Ishikawa (cell line): Measurements from ENCODE around the gene NMRAL1.
A peak's percentile ranks its signal among the peaks of the same experiment; 100 is the strongest.

ENCODE experiments used
- CEBPB ChIP-seq: IDR thresholded peaks from 2 replicates; pipeline ENCODE4 v1.6.1; 2012
- CREB1 ChIP-seq: IDR thresholded peaks from 2 replicates; pipeline ENCODE4 v1.6.1; 2012; ENCODE audit warnings: low read depth
- EGR1 ChIP-seq: IDR thresholded peaks from 2 replicates; pipeline ENCODE4 v1.6.1; 2012
- EP300 ChIP-seq: IDR thresholded peaks from 2 replicates; pipeline ENCODE4 v1.6.1; 2012; ENCODE audit warnings: borderline replicate concordance
- FOXM1 ChIP-seq: IDR thresholded peaks from 2 replicates; pipeline ENCODE4 v1.6.1; 2012; ENCODE audit warnings: low read depth, borderline replicate concordance
- NFIC ChIP-seq: IDR thresholded peaks from 2 replicates; pipeline ENCODE4 v1.6.1; 2012
- RAD21 ChIP-seq: IDR thresholded peaks from 2 replicates; pipeline ENCODE4 v1.6.1; 2012; ENCODE audit warnings: low read depth
- TAF1 ChIP-seq: IDR thresholded peaks from 2 replicates; pipeline ENCODE4 v1.6.1; 2012; ENCODE audit warnings: low read depth, mild to moderate bottlenecking
- TCF12 ChIP-seq: IDR thresholded peaks from 2 replicates; pipeline ENCODE4 v1.6.1; 2012; ENCODE audit warnings: low read depth
- TEAD4 ChIP-seq: IDR thresholded peaks from 2 replicates; pipeline ENCODE4 v1.6.1; 2012
- YY1 ChIP-seq: IDR thresholded peaks from 2 replicates; pipeline ENCODE4 v1.6.1; 2012; ENCODE audit warnings: low read depth
- ZBTB7A ChIP-seq: IDR thresholded peaks from 2 replicates; pipeline ENCODE4 v1.6.1; 2012; ENCODE audit warnings: low read depth
- TF ChIP-seq, protein P1 (sequence below): IDR thresholded peaks from 2 replicates; pipeline ENCODE4 v1.6.1; 2012
- TF ChIP-seq, protein P2 (sequence below): IDR thresholded peaks from 2 replicates; pipeline ENCODE4 v1.6.1; 2012; ENCODE audit warnings: low read depth, mild to moderate bottlenecking
- TF ChIP-seq, protein P3 (sequence below): IDR thresholded peaks from 2 replicates; pipeline ENCODE4 v1.6.1; 2012

The NMRAL1 gene

DNA sequence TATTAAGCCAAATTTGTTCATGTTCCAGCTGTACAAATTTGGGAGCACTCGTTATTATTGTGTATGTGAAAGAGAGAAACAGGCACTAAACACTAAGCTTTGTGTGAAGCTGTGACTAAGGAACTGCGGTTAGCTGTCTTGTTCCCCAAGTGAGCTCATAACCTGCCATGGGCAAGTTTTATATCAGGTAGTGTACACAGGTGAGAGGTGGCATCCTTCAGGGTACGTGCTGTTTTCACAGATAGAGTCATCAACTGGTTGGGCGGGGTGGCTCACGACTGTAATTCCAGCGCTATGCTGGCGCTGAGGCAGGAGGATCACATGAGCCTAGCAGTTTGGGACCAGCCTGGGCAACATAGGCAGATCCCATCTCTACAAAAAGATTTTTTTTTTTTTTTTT lies 45.9 kb downstream of the NMRAL1 start:
- TF ChIP-seq YY1 (no peak), ZBTB7A (no peak), TCF12 (no peak)
- TF ChIP-seq, protein P1, sequence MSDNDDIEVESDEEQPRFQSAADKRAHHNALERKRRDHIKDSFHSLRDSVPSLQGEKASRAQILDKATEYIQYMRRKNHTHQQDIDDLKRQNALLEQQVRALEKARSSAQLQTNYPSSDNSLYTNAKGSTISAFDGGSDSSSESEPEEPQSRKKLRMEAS: no peak
- TF ChIP-seq, protein P2, sequence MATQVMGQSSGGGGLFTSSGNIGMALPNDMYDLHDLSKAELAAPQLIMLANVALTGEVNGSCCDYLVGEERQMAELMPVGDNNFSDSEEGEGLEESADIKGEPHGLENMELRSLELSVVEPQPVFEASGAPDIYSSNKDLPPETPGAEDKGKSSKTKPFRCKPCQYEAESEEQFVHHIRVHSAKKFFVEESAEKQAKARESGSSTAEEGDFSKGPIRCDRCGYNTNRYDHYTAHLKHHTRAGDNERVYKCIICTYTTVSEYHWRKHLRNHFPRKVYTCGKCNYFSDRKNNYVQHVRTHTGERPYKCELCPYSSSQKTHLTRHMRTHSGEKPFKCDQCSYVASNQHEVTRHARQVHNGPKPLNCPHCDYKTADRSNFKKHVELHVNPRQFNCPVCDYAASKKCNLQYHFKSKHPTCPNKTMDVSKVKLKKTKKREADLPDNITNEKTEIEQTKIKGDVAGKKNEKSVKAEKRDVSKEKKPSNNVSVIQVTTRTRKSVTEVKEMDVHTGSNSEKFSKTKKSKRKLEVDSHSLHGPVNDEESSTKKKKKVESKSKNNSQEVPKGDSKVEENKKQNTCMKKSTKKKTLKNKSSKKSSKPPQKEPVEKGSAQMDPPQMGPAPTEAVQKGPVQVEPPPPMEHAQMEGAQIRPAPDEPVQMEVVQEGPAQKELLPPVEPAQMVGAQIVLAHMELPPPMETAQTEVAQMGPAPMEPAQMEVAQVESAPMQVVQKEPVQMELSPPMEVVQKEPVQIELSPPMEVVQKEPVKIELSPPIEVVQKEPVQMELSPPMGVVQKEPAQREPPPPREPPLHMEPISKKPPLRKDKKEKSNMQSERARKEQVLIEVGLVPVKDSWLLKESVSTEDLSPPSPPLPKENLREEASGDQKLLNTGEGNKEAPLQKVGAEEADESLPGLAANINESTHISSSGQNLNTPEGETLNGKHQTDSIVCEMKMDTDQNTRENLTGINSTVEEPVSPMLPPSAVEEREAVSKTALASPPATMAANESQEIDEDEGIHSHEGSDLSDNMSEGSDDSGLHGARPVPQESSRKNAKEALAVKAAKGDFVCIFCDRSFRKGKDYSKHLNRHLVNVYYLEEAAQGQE: no peak
- TF ChIP-seq, protein P3, sequence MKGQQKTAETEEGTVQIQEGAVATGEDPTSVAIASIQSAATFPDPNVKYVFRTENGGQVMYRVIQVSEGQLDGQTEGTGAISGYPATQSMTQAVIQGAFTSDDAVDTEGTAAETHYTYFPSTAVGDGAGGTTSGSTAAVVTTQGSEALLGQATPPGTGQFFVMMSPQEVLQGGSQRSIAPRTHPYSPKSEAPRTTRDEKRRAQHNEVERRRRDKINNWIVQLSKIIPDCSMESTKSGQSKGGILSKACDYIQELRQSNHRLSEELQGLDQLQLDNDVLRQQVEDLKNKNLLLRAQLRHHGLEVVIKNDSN: no peak

DNA sequence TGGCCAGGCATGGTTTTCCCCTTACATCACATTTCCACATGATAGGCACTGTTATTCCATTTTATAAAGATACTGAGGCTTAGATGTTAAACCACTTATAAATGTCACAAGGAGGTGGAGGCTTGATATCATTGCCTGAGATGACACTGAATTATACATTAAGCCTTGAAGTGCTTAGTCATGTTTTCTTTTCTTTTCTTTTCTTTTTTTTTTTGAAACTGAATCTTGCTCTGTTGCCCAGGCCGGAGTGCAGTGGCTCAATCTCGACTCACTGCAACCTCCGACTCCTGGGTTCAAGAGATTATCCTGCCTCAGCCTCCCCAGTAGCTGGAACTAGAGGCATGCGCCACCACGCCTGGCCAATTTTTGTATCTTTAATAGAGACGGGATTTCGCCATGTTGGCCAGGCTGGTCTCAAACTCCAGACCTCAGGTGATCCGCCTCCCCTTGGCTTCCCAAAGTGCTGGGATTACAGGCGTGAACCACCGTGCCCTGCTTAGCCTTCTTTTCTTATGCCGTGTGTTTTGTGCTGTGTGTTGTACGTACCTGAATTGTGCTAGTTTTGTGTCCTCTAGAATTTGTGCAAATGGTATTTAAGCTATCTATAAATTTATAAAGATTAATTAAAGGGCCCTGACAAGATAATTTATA lies 47.6 kb downstream of the NMRAL1 start:
- TF ChIP-seq FOXM1: no peak
- no peak for TF ChIP-seq EP300
- TF ChIP-seq CREB1: no peak
- TF ChIP-seq CEBPB: no peak
- no peak for TF ChIP-seq TAF1
- no peak for TF ChIP-seq RAD21
- TF ChIP-seq TEAD4: no peak

DNA sequence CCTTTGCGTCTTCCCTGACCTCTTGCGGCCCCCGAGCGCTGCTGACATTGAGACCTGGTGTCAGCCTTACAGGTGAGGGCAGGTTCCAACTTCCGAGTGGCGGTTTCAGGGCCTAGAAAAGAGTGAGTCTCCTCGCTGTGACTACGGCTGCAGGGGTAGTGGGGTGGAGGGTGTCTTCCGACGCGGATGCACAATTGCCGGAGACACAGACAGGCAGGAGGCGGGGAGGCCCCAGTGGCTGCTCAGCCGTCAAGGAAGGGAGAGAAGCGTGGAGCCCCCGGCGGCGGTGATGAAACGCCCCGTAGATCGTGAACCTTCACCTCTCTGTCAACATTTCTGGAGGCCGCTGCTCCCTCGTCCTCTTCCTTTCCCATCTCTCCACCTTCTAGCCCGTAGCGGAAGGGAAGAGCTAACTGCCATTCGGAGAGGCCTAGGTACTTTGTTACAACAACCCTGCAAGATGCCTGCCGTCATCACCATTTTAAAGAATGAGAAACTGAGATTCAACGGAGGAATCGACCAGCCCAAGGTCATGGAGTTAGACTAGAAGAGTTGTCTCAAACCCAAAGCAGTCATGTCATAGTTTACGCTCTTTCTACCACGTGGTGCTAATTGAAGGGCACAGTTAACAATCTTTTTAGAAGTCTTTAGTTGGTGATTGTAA lies 48.3 kb downstream of the NMRAL1 start:
- no peak for TF ChIP-seq FOXM1
- TF ChIP-seq CEBPB: no peak
- 0 out of 2 replicates have a peak, but pooled peaks have one; percentile 10 for TF ChIP-seq EP300
- no peak for TF ChIP-seq ZBTB7A
- no peak for TF ChIP-seq NFIC
- TF ChIP-seq YY1: no peak
- no peak for TF ChIP-seq EGR1
- TF ChIP-seq TAF1: peak; percentile 16; the same call in 1 of the 2 replicates
- TF ChIP-seq, protein P3: no peak

DNA sequence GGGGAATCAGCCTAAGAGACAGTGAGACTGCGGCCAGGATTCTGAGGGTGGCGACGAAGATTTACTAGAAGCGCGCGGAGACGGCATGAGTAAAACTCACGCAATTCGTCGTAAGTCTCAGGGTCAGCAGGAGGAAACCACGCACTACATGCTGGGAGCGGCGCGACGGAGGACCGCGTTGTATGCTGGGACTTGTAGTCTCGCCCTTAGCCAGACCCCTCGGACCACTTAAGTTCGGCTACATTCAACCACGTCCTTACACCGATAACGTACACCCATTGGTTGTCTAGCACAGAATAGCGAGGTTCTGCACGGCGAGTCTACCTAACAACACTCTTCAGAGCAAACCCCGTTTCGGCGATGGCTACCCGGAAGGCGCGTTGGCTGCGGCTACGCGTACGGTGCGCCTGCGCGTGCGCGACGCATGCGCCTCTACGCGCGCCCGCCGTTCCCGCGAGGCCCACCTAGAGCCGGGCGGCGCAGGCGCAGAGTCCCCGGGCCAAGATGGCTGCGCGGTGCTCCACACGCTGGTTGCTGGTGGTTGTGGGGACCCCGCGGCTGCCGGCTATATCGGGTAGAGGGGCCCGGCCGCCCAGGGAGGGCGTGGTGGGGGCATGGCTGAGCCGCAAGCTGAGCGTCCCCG lies 48.9 kb downstream of the NMRAL1 start, which contains the start of gene DNAJA3:
Gene DNAJA3 (plus strand): TSS at position 491 of the 643 bp plus-strand sequence. CDS start 14 bp downstream, at position 505.
- TF ChIP-seq EP300 (no peak), FOXM1 (no peak), YY1 (peak; percentile 96), CEBPB (peak; percentile 31; the same call in 1 of the 2 replicates), RAD21 (no peak), CREB1 (peak; percentile 78), ZBTB7A (no peak), EGR1 (0 out of 2 replicates have a peak, but pooled peaks have one; percentile 17), TCF12 (no peak; the same call in 1 of the 2 replicates), TEAD4 (0 out of 2 replicates have a peak, but pooled peaks have one; percentile 21), TAF1 (peak; percentile 100), NFIC (0 out of 2 replicates have a peak, but pooled peaks have one; percentile 15)
- TF ChIP-seq, protein P1: peak; percentile 91
- TF ChIP-seq, protein P3: peak; percentile 51; the same call in 1 of the 2 replicates
- TF ChIP-seq, protein P2: no peak
